Iris pigment epithelial cell (primary cell): Measurements from ENCODE around the gene RASGRP1.

Experiments
- DNase-seq: peaks from one replicate; pipeline ENCODE4 v3.0.0-alpha.2; 2011; ENCODE audit warnings: low read depth

The RASGRP1 gene

GRCh38 chr15:38458646-38459045 lies 106.0 kb downstream of the RASGRP1 start:
- no peak for DNase-seq

- peak; percentile 26 for DNase-seq
Measured at GRCh38 chr15:38455092-38455491, 109.5 kb downstream of the RASGRP1 start.

GRCh38 chr15:38454696-38455090 lies 109.9 kb downstream of the RASGRP1 start:
- no peak for DNase-seq

- peak; percentile 89 for DNase-seq
Measured at GRCh38 chr15:38453971-38454695, 110.5 kb downstream of the RASGRP1 start, which contains the start of gene FAM98B. Gene FAM98B (plus strand): TSS chr15:38454127. CDS start chr15:38454162, 35 bp downstream.

GRCh38 chr15:38441130-38441519 lies 123.5 kb downstream of the RASGRP1 start:
- DNase-seq, result no peak

- peak; percentile 61 for DNase-seq
Measured at GRCh38 chr15:38440353-38441129, 124.1 kb downstream of the RASGRP1 start.
